Endometrium (tissue), 2 donors: Measurements from ENCODE around the gene GSTA3.
"Not testable (repeated sequence)": the region's sequence is repeated elsewhere in the genome, so short reads cannot be mapped to it uniquely, and the experiment has no call there.

Source experiments
- FAIRE-seq: peaks from 2 replicates; lab custom pipeline; 2012; peaks lifted over from hg19 to GRCh38; lab: Jason Lieb, UNC
- donor health status: control.
- donor health status: control.

GSTA3 gene

DNA sequence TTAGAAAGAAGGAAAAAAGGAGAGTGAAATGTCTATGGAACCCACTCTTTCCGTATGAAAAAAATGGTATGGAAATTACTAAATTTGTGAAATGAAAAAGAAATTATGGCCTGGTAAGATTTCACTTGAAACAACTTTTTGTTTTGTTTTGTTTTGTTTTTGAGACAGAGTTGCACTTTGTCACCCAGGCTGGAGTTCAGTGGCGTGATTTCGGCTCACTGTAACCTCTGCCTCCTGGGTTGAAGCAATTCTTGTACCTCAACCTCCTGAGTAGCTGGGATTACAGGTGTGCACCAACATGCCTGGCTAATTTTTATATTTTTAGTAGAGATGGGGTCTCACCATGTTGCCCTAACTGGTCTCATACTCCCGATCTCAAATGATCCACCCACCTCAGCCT, 51.1 kb downstream of the GSTA3 start:
- FAIRE-seq = no peak

DNA sequence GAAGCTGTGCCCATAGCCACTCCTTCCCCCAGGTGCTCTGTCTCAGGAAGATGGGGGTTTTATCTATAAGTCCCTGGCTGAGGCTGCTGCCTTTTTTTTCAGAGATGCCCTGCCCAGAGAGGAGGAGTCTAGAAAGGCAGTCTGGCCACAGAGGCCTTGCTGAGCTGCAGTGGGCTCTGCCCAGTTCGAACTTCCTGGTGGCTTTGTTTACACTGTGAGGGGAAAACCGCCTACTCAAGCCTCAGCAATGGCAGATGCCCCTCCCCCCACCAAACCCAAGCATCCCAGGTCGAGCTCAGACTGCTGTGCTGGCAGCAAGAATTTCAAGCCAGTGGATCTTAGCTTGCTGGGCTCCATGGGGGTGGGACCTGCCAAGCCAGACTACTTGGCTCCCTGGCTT, 53.4 kb downstream of the GSTA3 start:
- FAIRE-seq = not testable (repeated sequence)

DNA sequence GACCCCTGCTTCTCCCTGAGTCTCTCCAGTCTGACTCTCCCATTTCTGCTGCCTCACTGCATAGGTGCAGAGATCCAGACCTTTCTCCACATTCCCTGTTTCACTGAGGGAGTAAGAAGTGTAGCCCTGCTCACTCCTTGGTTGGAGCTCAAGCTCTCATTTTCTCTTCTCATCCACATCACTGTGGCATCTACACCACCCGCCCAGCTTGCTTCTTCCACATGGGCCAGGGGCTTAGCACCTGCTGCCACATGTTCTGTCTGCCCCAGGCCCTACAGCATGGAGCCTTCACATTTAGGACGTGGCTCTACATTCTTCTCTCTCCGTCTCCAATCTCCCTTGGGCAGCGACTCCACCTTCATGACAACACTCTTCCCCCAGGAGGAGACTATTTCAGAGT, 60.4 kb downstream of the GSTA3 start:
- no peak for FAIRE-seq
